K562 (cell line): ENCODE results near the gene VRK1. TPM values are rescaled to one million over a fixed set of nuclear protein-coding genes. Genes with fewer than 3 reads are reported as not detected.

ENCODE experiments used
- CAMTA2 ChIP-seq: fragments of 250-450 bp; sonication (Bioruptor Pico); conservative IDR thresholded peaks from 2 replicates; pipeline ENCODE4 v1.5.1; 2022
- NKRF ChIP-seq: fragments of 450-650 bp; IDR thresholded peaks from 2 replicates; pipeline ENCODE4 v1.6.1; 2016; ENCODE audit warnings: borderline replicate concordance
- NONO ChIP-seq, 2 experiments: fragments of 200-400 bp in 1 of 2; fragments of 450-650 bp in 1 of 2; formaldehyde crosslinking in 1 of 2; IDR thresholded peaks; 2 replicates each; pipeline ENCODE4 v1.6.1; 2017; ENCODE audit warnings: low read depth in 2 of 2, mild to moderate bottlenecking in 2 of 2, moderate library complexity in 2 of 2, low read length in 1 of 2
- RBFOX2 ChIP-seq: fragments of 200-400 bp; formaldehyde crosslinking; IDR thresholded peaks from 2 replicates; pipeline ENCODE4 v1.6.1; 2017; ENCODE audit warnings: low read depth, mild to moderate bottlenecking, low read length, moderate library complexity
- UBTF ChIP-seq, 2 experiments: IDR thresholded peaks; 2 replicates each; pipeline ENCODE4 v1.6.1; 2012; ENCODE audit warnings: improper control_type of control experiment in 2 of 2, low read depth in 2 of 2, low read length in 2 of 2, borderline replicate concordance in 1 of 2
- ZBTB1 ChIP-seq: sonication (generic); formaldehyde crosslinking; IDR thresholded peaks from 2 replicates; pipeline ENCODE4 v1.8.1; 2023; ENCODE audit warnings: missing genetic modification reagents, low read depth, mild to moderate bottlenecking, borderline replicate concordance
- ZNF282 ChIP-seq: sonication (generic); formaldehyde crosslinking; IDR thresholded peaks from 2 replicates; pipeline ENCODE4 v1.8.1; 2023; ENCODE audit warnings: missing genetic modification reagents
- polyA plus RNA-seq, 8 experiments: library from polyadenylated mRNA; depleted of rRNA in 4 of 8; stranded (reverse) in 5 of 8; unstranded in 3 of 8; fragments of >200 nt; fragmentation: Nextera tagmentation in 2 of 8; fragmentation: Illumina TruSeq in 1 of 8; extraction: Ambion mirVana in 2 of 8; extraction: Trizol in 1 of 8; gene quantifications; 2 replicates each; pipeline versions ENCODE4 v1.2.1 to v1.2.3, GENCODE V29; 2011 to 2014; ENCODE audit warnings: inconsistent platforms in 1 of 8, missing spikeins in 1 of 8
- total RNA-seq, 7 experiments: library from RNA; depleted of rRNA in 6 of 7; stranded (reverse); fragments of >200 nt in 6 of 7; fragmentation: Illumina TruSeq in 2 of 7; extraction: Trizol in 2 of 7; gene quantifications; 2 replicates each; pipeline versions ENCODE4 v1.2.1 to v1.2.3, GENCODE V29; 2011 to 2021; ENCODE audit warnings: low replicate concordance in 1 of 7

Gene VRK1
- total and polyA plus RNA-seq, 9 of the 15 experiments (the other 6 are each of a cell fraction or from before 2014, with no cell fraction given): 83.6 to 177 (median 116) TPM

- TF ChIP-seq UBTF (IDR thresholded peaks at IDR 0.05; ENCODE audit: borderline replicate concordance in 1 of 2, low read depth in 2 of 2, low read length in 2 of 2) (peak in 1 of 2 experiments; percentile 65; a peak in 1 of 4 replicates), NONO (IDR thresholded peaks at IDR 0.05; ENCODE audit: low read depth in 2 of 2, low read length in 1 of 2) (0 out of 4 replicates have a peak, but pooled peaks of 1 of the 2 experiments have one; percentile 19), ZNF282 (0 out of 2 replicates have a peak, but pooled peaks have one; percentile 5), NKRF (0 out of 2 replicates have a peak, but pooled peaks have one; percentile 12), ZBTB1 (no peak), CAMTA2 (CRISPR knock-in tag) (0 out of 2 replicates have a peak, but pooled peaks have one; percentile 49), RBFOX2 (peak; percentile 86)
These were observed 584 bp downstream of the VRK1 start (continued) for GRCh38 chr14:96797582-96798349.
